HCT116 (cell line): ENCODE measurements around the gene DNAJC7. TPM values are rescaled to one million over a fixed set of nuclear protein-coding genes. Genes with fewer than 3 reads are reported as not detected.

ENCODE experiments used
- ATAC-seq: fragments of 200-7000 bp; cut with Tn5 transposase; 2 replicates; pipeline ENCODE4 v1.9.1; 2020; ENCODE audit warnings: mild to moderate bottlenecking, moderate library complexity
- BruUV-seq: library from RNA; stranded (reverse); fragments of 400-500 nt; replicated peaks from 2 replicates; lab custom pipeline; 2021; lab: Mats Ljungman, UMichigan
- CTCF ChIA-PET: fragments of 300-600 bp; sonication (Branson Sonifier 250); formaldehyde crosslinking; loops from one replicate; lab custom pipeline; 2021; ENCODE audit warnings: antibody characterized with exemption; lab: Charles Lee
- POLR2A ChIA-PET: fragments of 300-600, 350-600 bp; sonication (Branson Sonifier 250); formaldehyde crosslinking; loops from one replicate; lab custom pipeline; 2021; ENCODE audit warnings: antibody characterized with exemption; lab: Charles Lee
- RAD21 ChIA-PET, 2 experiments: fragments of 300-600 bp; sonication (Branson Sonifier 250); formaldehyde crosslinking; loops; one replicate each; lab custom pipeline; 2023; ENCODE audit warnings: low total read pairs in 2 of 2; ENCODE audit not compliant: uncharacterized antibody in 2 of 2, unreplicated experiment in 2 of 2, low non-redundant PET in 1 of 2; lab: Charles Lee
- DNase-seq: peaks from one replicate; pipeline ENCODE4 v3.0.0-alpha.2; 2010; ENCODE audit warnings: low read depth, low spot score
- H2AFZ ChIP-seq: fragments of 200-600 bp; shearing (Covaris generic), sonication (generic); 2 replicates; pipeline ENCODE4 v1.6.1; 2017; ENCODE audit warnings: low read depth, mixed run types, mixed read lengths, antibody characterized with exemption, low read length; ENCODE audit not compliant: poor library complexity, severe bottlenecking
- H3K27ac ChIP-seq: 2 replicates; pipeline ENCODE4 v1.5.1; 2012; ENCODE audit warnings: low read depth, low read length
- H3K27me3 ChIP-seq: fragments of 200-600 bp; sonication (generic); 2 replicates; pipeline ENCODE4 v1.6.1; 2016; ENCODE audit warnings: mixed run types, low read length, mixed read lengths; ENCODE audit not compliant: insufficient read depth
- H3K36me3 ChIP-seq, 2 experiments: fragments of 200-500 bp in 1 of 2; fragments of 200-600 bp in 1 of 2; sonication (Bioruptor generic) in 1 of 2; sonication (generic) in 1 of 2; 2 replicates each; pipeline versions ENCODE4 v1.5.1 to v1.6.1; 2014 to 2016; ENCODE audit warnings: low read length in 2 of 2, inconsistent platforms in 1 of 2, mixed read lengths in 1 of 2, mixed run types in 1 of 2; ENCODE audit not compliant: insufficient read depth in 2 of 2, control insufficient read depth in 1 of 2
- H3K4me1 ChIP-seq, 2 experiments: fragments of 200-600 bp in 1 of 2; sonication (generic) in 1 of 2; 2 replicates each; pipeline versions ENCODE4 v1.5.1 to v1.6.1; 2012 to 2017; ENCODE audit warnings: low read length in 2 of 2, inconsistent platforms in 1 of 2, mild to moderate bottlenecking in 1 of 2, mixed read lengths in 1 of 2, mixed run types in 1 of 2, moderate library complexity in 1 of 2; ENCODE audit not compliant: insufficient read depth in 2 of 2, control insufficient read depth in 1 of 2
- H3K4me2 ChIP-seq: fragments of 200-600 bp; sonication (generic); 2 replicates; pipeline ENCODE4 v1.6.1; 2017; ENCODE audit warnings: mixed run types, low read length, mixed read lengths
- H3K4me3 ChIP-seq, 2 experiments: fragments of 200-600 bp in 1 of 2; sonication (generic) in 1 of 2; replicated peaks in 1 of 2; 2 replicates each; pipeline ENCODE4 v1.5.1; 2011 to 2016; ENCODE audit warnings: low read length in 2 of 2, control low read depth in 1 of 2, low read depth in 1 of 2, mild to moderate bottlenecking in 1 of 2, mixed read lengths in 1 of 2, mixed run types in 1 of 2
- H3K79me2 ChIP-seq: fragments of 200-600 bp; sonication (generic); 2 replicates; pipeline ENCODE4 v1.6.1; 2017; ENCODE audit warnings: mild to moderate bottlenecking, mixed run types, low read length, moderate library complexity, mixed read lengths; ENCODE audit not compliant: insufficient read depth
- H3K9ac ChIP-seq: fragments of 200-600 bp; sonication (generic); 2 replicates; pipeline ENCODE4 v1.6.1; 2016; ENCODE audit warnings: low read length, mixed read lengths
- H3K9me2 ChIP-seq: fragments of 200-600 bp; sonication (generic), shearing (Covaris generic); 2 replicates; pipeline ENCODE4 v1.6.1; 2017; ENCODE audit warnings: mixed run types, mild to moderate bottlenecking, moderate library complexity; ENCODE audit not compliant: insufficient read depth
- H3K9me3 ChIP-seq, 2 experiments: fragments of 200-500 bp in 1 of 2; fragments of 200-600 bp in 1 of 2; sonication (Bioruptor generic) in 1 of 2; sonication (generic) in 1 of 2; 2 replicates each; pipeline ENCODE4 v1.6.1; 2014 to 2017; ENCODE audit warnings: low read length in 2 of 2, mixed read lengths in 2 of 2, inconsistent platforms in 1 of 2, low read depth in 1 of 2, mild to moderate bottlenecking in 1 of 2, mixed run types in 1 of 2, moderate library complexity in 1 of 2; ENCODE audit not compliant: control insufficient read depth in 1 of 2, insufficient read depth in 1 of 2
- H4K20me1 ChIP-seq: fragments of 200-600 bp; sonication (generic), shearing (Covaris generic); 2 replicates; pipeline ENCODE4 v1.6.1; 2017; ENCODE audit warnings: mixed run types, mild to moderate bottlenecking, moderate library complexity; ENCODE audit not compliant: insufficient read depth
- ATF3 ChIP-seq: IDR thresholded peaks from 2 replicates; pipeline ENCODE4 v1.6.1; 2012
- CBX3 ChIP-seq: IDR thresholded peaks from 2 replicates; pipeline ENCODE4 v1.6.1; 2012; ENCODE audit warnings: low read depth
- CEBPB ChIP-seq: IDR thresholded peaks from 2 replicates; pipeline ENCODE4 v1.6.1; 2012; ENCODE audit warnings: low read depth
- CTCF ChIP-seq, 3 experiments: fragments of 200-600 bp in 1 of 3; sonication (generic) in 1 of 3; IDR thresholded peaks in 2 of 3; conservative IDR thresholded peaks in 1 of 3; 2 replicates each; pipeline ENCODE4 v1.5.1; 2012 to 2017; ENCODE audit warnings: low read depth in 2 of 3, low read length in 2 of 3, antibody characterized with exemption in 1 of 3, borderline replicate concordance in 1 of 3, control low read depth in 1 of 3, mild to moderate bottlenecking in 1 of 3, mixed read lengths in 1 of 3, mixed run types in 1 of 3, moderate library complexity in 1 of 3; ENCODE audit not compliant: insufficient read depth in 1 of 3
- EGR1 ChIP-seq: IDR thresholded peaks from 2 replicates; pipeline ENCODE4 v1.6.1; 2012; ENCODE audit warnings: low read depth
- EZH2 ChIP-seq: fragments of 200-600 bp; sonication (generic); IDR thresholded peaks from 2 replicates; pipeline ENCODE4 v1.6.1; 2017; ENCODE audit warnings: antibody characterized with exemption, mixed run types
- EZH2phosphoT487 ChIP-seq: fragments of 200-600 bp; IDR thresholded peaks from 2 replicates; pipeline ENCODE4 v1.6.1; 2018; ENCODE audit warnings: antibody characterized with exemption, borderline replicate concordance
- FOSL1 ChIP-seq: IDR thresholded peaks from 2 replicates; pipeline ENCODE4 v1.6.1; 2012; ENCODE audit warnings: low read depth
- JUND ChIP-seq: IDR thresholded peaks from 2 replicates; pipeline ENCODE4 v1.6.1; 2012
- POLR2A ChIP-seq: IDR thresholded peaks from 2 replicates; pipeline ENCODE4 v1.7.0; 2011; ENCODE audit warnings: borderline replicate concordance; ENCODE audit not compliant: insufficient read depth, insufficient read length; ENCODE audit errors: extremely low read depth
- POLR2AphosphoS5 ChIP-seq: IDR thresholded peaks from 2 replicates; pipeline ENCODE4 v1.6.1; 2011; ENCODE audit warnings: mild to moderate bottlenecking, low read depth, low read length, moderate library complexity
- RAD21 ChIP-seq: IDR thresholded peaks from 2 replicates; pipeline ENCODE4 v1.6.1; 2012; ENCODE audit warnings: low read depth, mild to moderate bottlenecking
- REST ChIP-seq: IDR thresholded peaks from 2 replicates; pipeline ENCODE4 v1.6.1; 2012; ENCODE audit warnings: low read depth
- SIN3A ChIP-seq: IDR thresholded peaks from 2 replicates; pipeline ENCODE4 v1.6.1; 2012; ENCODE audit warnings: low read depth
- SP1 ChIP-seq: IDR thresholded peaks from 2 replicates; pipeline ENCODE4 v1.6.1; 2012; ENCODE audit warnings: low read depth
- SRF ChIP-seq: IDR thresholded peaks from 2 replicates; pipeline ENCODE4 v1.6.1; 2012; ENCODE audit warnings: low read depth
- ZFX ChIP-seq: fragments of 450-650 bp; IDR thresholded peaks from 2 replicates; pipeline ENCODE4 v1.6.1; 2017
- ZNF274 ChIP-seq: fragments of 200-500 bp; sonication (Bioruptor generic); IDR thresholded peaks from 2 replicates; pipeline ENCODE4 v1.6.1; 2014; ENCODE audit warnings: mild to moderate bottlenecking, low read depth, low read length, inconsistent platforms
- intact Hi-C: fragments of 100-400 bp; cut with micrococcal nuclease; formaldehyde crosslinking; loops from 2 replicates; pipeline ENCODE4 v1.10.0; 2022
- total RNA-seq: library from RNA; stranded (reverse); gene quantifications from one replicate; pipeline ENCODE4 v1.2.1, GENCODE V29; 2021; ENCODE audit not compliant: unreplicated experiment

Gene DNAJC7
- total RNA-seq, 1 experiment from 2014 or later, result 113 TPM

- no peak for DNase-seq
- RAD21 ChIA-PET, result no interaction called here
- no peaks in the 10 kb centered on the region for H3K79me2 ChIP-seq
- intact Hi-C loops, result no loop called here
- peaks cover 12 to 19% of the 10 kb centered on the region in 2 experiments for H3K4me1 ChIP-seq
- no peak overlapping the region for H3K27ac ChIP-seq
- peaks cover 11% of the 10 kb centered on the region; the same call in 1 of the 2 replicates for H3K27me3 ChIP-seq
- CTCF ChIA-PET, result interaction anchor here (1.4 kb wide), 1 partner anchor 9 kb away, joined by 4 read pairs; no protein-coding TSS in a partner anchor
- no peak overlapping the region for H3K4me3 ChIP-seq
- H3K9ac ChIP-seq, result no peak overlapping the region
- no TSS peak for BruUV-seq
- no peaks in the 10 kb centered on the region for H3K9me2 ChIP-seq
- H3K36me3 ChIP-seq, result no peaks in the 10 kb centered on the region
- ATAC-seq, result no peak
- POLR2A ChIA-PET, result no interaction called here
- H4K20me1 ChIP-seq, result no peaks in the 10 kb centered on the region
- H3K9me3 ChIP-seq, result no peaks in the 10 kb centered on the region
- H3K4me2 ChIP-seq, result no peak overlapping the region
- no peak overlapping the region for H2AFZ ChIP-seq
- TF ChIP-seq CBX3, result no peak
- no peak for TF ChIP-seq JUND
- TF ChIP-seq SRF, result no peak
- TF ChIP-seq EGR1, result no peak
- TF ChIP-seq CTCF (IDR thresholded peaks at IDR 0.05 in 2 of 3, conservative IDR thresholded peaks at IDR 0.05 in 1 of 3; ENCODE audit: borderline replicate concordance in 1 of 3, insufficient read depth in 1 of 3, low read depth in 2 of 3, low read length in 2 of 3), result no peak
- no peak for TF ChIP-seq FOSL1
- TF ChIP-seq RAD21, result no peak
- no peak for TF ChIP-seq ZNF274
- TF ChIP-seq EZH2, result no peak
- TF ChIP-seq EZH2phosphoT487, result no peak
- TF ChIP-seq ATF3, result no peak
- no peak for TF ChIP-seq SP1
- TF ChIP-seq CEBPB, result no peak
- TF ChIP-seq POLR2A, result no peak
- TF ChIP-seq POLR2AphosphoS5, result no peak
- TF ChIP-seq REST, result no peak
- TF ChIP-seq ZFX, result no peak
- no peak for TF ChIP-seq SIN3A
Observed at GRCh38 chr17:42056635-42057034, 39.4 kb upstream of the DNAJC7 start.
